Stimulated activated CD4-positive, alpha-beta T cell treated with anti-CD3 and anti-CD28 coated beads, Interleukin-1b, Interleukin-23, amount 100 ng/mL, for 48 hours (primary cell): Measurements from ENCODE around the gene MOB3C.

Experiments used
- DNase-seq: peaks from one replicate; pipeline ENCODE4 v3.0.0-alpha.2; 2020

MOB3C gene

GRCh38 chr1:46637444-46638083 lies 21.0 kb upstream of the MOB3C start:
- no peak for DNase-seq

GRCh38 chr1:46635205-46635604 lies 18.6 kb upstream of the MOB3C start:
- no peak for DNase-seq

DNA sequence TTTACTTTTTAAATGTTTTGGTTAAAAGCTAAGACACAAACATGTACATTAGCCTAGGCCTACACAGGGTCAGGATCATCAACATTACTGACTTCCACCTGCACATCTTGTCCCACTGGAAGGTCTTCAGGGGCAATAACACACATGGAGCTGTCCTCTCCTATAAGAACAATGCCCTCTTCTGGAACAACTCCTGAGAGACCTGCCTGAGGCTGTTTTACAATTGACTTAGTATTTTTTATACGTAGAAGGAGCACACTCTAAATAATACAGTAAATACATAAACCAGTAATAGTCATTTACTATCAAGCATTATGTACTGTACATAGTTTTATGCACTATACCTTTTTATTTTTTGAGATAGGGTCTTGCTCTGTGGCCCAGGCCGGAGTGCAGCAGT lies 14.1 kb upstream of the MOB3C start:
- DNase-seq = no peak

DNA sequence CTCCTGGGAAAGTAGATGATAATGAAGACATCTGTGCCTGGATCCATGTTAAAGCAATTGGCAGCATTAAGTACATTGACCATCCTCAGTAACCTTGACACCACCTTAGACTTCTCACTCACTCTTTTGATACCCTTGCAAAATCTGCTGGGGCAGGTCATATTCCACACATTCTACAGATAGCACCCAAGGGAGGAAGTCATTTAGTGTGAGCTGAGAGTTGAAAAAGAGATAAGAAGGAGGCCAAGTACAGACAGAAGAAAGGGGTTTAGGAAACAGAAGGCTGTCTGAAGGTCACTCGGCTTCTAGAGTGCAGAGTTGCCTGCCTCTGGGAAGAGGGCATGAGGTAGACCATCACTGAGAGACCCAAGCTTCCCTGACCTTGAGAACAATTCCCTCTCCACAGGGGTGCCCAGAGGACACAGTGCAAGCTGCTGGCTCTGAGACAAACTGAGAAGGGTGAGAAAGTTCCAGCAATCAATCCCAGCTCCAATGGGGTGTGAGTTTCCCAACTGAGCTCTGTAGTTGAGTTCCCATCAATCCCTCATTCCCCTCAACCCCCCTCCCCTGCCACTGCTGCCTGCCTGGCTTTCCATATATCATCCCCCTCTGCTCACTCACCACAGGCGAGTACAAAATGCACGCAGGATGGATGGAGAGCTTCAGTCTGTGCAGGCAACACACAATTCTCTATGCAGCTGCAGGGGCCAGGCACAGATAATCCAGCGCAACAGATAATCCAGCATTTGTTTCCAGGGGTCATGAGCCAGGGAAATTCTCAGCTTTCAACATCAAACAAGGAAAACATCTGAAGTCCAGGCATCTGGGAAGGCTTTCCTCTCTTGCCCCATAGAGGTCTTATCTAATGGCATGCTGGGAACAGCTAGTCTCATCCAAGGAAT lies 7.4 kb upstream of the MOB3C start:
- DNase-seq = no peak

GRCh38 chr1:46622344-46622743 lies 5.7 kb upstream of the MOB3C start:
- no peak for DNase-seq

DNA sequence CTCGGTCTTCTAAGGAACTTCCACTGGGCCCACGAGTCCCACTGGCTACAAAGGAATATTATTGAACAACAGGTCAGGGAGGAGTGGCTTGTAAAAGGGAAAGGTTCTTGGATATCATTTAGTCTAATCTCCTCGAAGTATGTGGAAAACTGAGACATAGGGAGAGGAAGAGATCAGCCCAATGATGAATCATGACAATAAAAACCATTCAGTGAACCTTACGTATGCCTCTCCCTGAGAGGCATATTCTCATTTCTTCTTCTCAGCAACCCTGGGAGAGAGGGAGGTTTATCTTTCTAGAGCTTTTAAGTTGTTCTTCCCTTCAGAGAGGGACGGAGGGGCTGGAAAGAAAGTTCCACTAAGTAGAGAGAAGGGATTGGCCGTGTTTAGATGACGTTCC lies 5.3 kb upstream of the MOB3C start:
- no peak for DNase-seq

GRCh38 chr1:46619656-46620258 lies 3.1 kb upstream of the MOB3C start:
- DNase-seq = no peak

DNA sequence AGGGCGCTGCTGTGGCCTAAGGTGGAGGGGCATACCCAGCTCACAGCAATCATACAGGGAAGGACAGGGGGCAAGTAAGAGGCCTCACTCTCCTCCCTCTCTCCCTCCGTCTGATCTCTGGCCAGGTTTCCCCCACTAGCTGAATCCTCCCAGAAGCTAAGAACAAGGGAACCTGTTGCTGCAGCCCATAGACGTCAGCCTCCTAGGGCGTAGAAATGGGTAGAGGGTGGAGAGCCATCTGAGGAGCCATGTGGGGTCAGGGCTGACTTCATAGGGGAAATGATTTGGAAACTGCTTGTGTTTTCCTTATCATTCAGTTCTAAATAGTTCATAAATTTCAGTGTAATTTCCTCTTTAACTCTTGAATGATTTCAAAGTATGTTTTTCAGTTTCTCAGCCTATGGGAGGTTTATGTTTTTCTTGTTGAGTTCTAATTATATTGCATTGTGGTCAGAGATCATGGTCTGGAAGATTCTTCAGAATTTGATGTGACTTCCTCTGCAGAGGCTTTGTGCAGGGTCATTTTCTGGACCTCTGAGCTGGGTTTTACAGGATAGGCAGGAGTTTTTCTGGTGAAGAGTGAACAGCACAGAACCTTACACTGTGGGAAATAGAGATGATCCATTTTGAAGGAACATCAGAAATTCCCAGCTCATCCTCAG lies 2.3 kb upstream of the MOB3C start:
- no peak for DNase-seq

GRCh38 chr1:46617833-46618232 lies 1.2 kb upstream of the MOB3C start:
- no peak for DNase-seq

GRCh38 chr1:46617108-46617800 lies 643 bp upstream of the MOB3C start:
- DNase-seq = no peak

- DNase-seq = no peak
Observed at GRCh38 chr1:46615735-46616134, 876 bp downstream of the MOB3C start.

GRCh38 chr1:46615088-46615487 lies 1.5 kb downstream of the MOB3C start:
- DNase-seq = no peak

- no peak for DNase-seq
Observed at GRCh38 chr1:46614604-46614984, 2.0 kb downstream of the MOB3C start.

DNA sequence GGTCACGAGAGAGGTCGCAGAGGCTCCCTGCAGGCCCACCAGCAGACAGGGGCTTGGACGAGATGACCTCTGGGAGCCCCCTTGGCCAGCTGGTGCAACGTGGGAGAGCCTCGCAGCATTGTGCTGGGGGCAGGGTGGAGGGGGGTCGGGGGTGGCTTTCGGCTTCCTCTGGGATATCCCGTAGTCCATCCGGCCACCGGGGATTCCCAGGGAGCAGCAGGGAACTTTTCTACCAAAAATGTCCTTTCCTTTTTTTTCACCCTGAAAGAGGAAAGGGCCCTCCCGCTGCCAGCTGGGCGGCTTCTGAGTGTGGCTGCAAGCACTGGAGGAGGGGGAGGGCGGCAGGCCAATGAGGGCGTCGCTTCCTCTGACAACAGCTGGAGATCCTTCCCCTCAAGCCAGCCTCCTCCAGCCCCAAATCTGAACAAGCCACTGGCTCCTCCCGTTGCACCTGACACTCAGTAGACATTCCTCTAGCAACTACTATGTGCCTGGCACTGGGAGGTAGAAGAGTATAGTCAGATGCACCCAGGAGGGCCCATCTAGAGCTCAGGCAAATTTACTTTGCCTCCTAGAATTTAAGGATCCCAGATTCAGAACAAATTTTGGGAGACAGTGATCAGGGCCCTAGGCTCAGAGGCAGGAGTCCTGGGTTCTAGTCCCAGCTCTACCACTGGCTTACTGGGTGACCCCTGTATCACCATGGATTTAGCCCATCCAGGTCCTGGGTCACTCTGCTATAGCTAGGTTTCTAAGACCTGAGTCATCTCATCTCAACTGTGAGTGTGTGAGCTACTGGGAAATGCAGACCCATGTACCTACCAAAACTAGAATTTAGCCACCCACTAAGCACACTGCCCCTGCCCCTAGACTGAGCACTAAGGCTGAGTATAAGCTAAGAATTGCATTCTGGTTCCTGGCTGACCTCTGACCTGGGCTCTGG lies 2.7 kb downstream of the MOB3C start:
- peak; percentile 31 for DNase-seq

GRCh38 chr1:46612937-46613660 lies 3.5 kb downstream of the MOB3C start:
- no peak for DNase-seq

- no peak for DNase-seq
Observed at GRCh38 chr1:46611691-46612221, 4.9 kb downstream of the MOB3C start.

GRCh38 chr1:46607345-46608130 lies 9.1 kb downstream of the MOB3C start:
- DNase-seq = no peak

GRCh38 chr1:46606255-46606965 lies 10.2 kb downstream of the MOB3C start:
- DNase-seq = no peak

GRCh38 chr1:46605232-46605631 lies 11.4 kb downstream of the MOB3C start:
- DNase-seq = no peak
